Fibroblast of mammary gland (primary cell): ENCODE results near the gene KRTCAP2.
"Not testable (repeated sequence)": the region's sequence is repeated elsewhere in the genome, so short reads cannot be mapped to it uniquely, and the experiment has no call there.

Experiments used
- DNase-seq: peaks from one replicate; pipeline ENCODE4 v3.0.0-alpha.2; 2010; ENCODE audit warnings: low read depth
- H3K4me3 ChIP-seq: 2 replicates; pipeline ENCODE4 v1.5.1; 2011; ENCODE audit warnings: low read depth, mild to moderate bottlenecking, low read length, moderate library complexity; ENCODE audit not compliant: control insufficient read depth
- CTCF ChIP-seq: conservative IDR thresholded peaks from 2 replicates; pipeline ENCODE4 v1.5.1; 2011; ENCODE audit warnings: low read depth, low read length, inconsistent platforms; ENCODE audit not compliant: control insufficient read depth, insufficient read depth

KRTCAP2 gene

GRCh38 chr1:155172732-155173477 is at the start of gene KRTCAP2:
KRTCAP2 (minus strand) TSS chr1:155173304; CDS start chr1:155173224, 80 bp downstream.
- peak; percentile 96 for DNase-seq
- peak within 1 kb of the TSS; percentile 96 for H3K4me3 ChIP-seq
- peak; percentile 94 for TF ChIP-seq CTCF

GRCh38 chr1:155220211-155220965 is 47.3 kb upstream of the KRTCAP2 start:
- not testable (repeated sequence) for DNase-seq, H3K4me3 ChIP-seq

- no peak for TF ChIP-seq CTCF
- no peak for DNase-seq
- no peak overlapping the region for H3K4me3 ChIP-seq
Observed at GRCh38 chr1:155219592-155220031, 46.5 kb upstream of the KRTCAP2 start.

GRCh38 chr1:155218854-155219591 is 45.9 kb upstream of the KRTCAP2 start:
- peak; percentile 76 for DNase-seq
- no peak overlapping the region for H3K4me3 ChIP-seq
- TF ChIP-seq CTCF: no peak

GRCh38 chr1:155214702-155215101 is 41.6 kb upstream of the KRTCAP2 start:
- DNase-seq: not testable (repeated sequence)

GRCh38 chr1:155212051-155212440 is 38.9 kb upstream of the KRTCAP2 start:
- not testable (repeated sequence) for DNase-seq

More at GRCh38 chr1:155214702-155215101, 41.6 kb upstream of the KRTCAP2 start:
- H3K4me3 ChIP-seq: not testable (repeated sequence)

GRCh38 chr1:155211381-155212050 is 38.4 kb upstream of the KRTCAP2 start:
- DNase-seq: not testable (repeated sequence)

More at GRCh38 chr1:155212051-155212440, 38.9 kb upstream of the KRTCAP2 start:
- H3K4me3 ChIP-seq: not testable (repeated sequence)

GRCh38 chr1:155210314-155211104 is 37.4 kb upstream of the KRTCAP2 start:
- TF ChIP-seq CTCF: no peak
- DNase-seq: no peak
- no peak overlapping the region for H3K4me3 ChIP-seq

More at GRCh38 chr1:155211381-155212050, 38.4 kb upstream of the KRTCAP2 start:
- H3K4me3 ChIP-seq: not testable (repeated sequence)
